ENCODE data around the gene RARRES2.

Gene RARRES2

DNA sequence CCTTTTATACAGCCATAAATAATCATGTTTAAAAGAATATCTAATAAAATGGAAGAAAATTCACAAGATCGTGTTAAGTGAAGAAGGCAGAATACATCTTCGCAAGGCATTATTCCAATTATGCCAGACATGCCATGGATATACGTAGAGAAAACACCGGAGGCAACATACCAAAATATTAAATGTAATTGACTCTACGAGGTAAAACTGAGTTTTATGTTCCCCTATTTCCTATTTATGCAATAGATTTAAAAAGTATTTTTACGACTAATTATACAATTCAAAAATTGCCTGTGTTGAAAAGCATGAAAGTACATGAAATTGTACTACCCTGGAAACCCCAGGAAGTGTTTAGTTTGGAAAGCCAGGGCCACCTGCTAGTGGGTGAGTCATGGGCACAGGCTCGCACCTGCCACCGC lies 26.3 kb upstream of the RARRES2 start:
- TF ChIP-seq, protein P1, sequence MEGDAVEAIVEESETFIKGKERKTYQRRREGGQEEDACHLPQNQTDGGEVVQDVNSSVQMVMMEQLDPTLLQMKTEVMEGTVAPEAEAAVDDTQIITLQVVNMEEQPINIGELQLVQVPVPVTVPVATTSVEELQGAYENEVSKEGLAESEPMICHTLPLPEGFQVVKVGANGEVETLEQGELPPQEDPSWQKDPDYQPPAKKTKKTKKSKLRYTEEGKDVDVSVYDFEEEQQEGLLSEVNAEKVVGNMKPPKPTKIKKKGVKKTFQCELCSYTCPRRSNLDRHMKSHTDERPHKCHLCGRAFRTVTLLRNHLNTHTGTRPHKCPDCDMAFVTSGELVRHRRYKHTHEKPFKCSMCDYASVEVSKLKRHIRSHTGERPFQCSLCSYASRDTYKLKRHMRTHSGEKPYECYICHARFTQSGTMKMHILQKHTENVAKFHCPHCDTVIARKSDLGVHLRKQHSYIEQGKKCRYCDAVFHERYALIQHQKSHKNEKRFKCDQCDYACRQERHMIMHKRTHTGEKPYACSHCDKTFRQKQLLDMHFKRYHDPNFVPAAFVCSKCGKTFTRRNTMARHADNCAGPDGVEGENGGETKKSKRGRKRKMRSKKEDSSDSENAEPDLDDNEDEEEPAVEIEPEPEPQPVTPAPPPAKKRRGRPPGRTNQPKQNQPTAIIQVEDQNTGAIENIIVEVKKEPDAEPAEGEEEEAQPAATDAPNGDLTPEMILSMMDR (IDR thresholded peaks at IDR 0.05; ENCODE audit: control insufficient read depth, extremely low read depth, insufficient read depth): no peak
- peak overlapping the region; percentile 80 for H3K4me3 ChIP-seq (ENCODE audit: low read depth, low read length)
- DNase-seq (ENCODE audit: low read depth): no peak

DNA sequence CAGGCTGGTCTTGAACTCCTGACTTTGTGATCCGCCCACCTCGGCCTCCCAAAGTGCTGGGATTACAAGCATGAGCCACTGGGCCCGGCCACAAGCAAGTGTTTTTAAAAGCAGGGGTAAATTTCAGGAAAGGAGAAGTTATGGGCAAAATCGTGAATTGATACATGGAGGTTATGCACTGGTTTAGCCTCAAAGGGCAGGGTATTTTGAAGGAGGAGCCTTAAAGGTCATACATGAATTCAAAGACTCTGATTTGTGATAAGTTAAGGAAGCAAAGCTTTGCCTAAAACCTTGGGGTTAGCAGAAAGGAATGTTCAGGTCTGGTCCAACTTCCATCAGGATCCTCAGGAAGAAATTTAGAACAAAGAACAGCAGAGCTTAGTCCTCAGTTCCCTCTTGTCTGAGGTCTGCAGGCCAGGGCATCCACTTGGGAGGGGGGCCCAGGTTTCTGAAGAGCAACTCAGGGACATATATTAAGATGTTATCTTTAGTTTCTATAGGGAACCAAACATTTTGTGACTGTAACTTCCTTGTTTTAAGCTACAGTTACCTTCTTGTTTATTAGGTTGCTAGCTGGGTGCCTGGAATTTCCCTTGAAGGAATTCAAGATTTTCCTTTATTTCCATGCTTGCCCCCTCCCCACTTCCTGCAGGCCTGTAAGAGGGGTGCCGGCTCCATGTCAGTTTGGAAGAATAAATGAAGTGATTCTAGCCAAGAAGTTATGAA lies 24.4 kb upstream of the RARRES2 start:
- no peak overlapping the region for H3K4me3 ChIP-seq (ENCODE audit: low read depth, low read length)
- TF ChIP-seq, protein P1 (IDR thresholded peaks at IDR 0.05; ENCODE audit: control insufficient read depth, extremely low read depth, insufficient read depth): no peak
- DNase-seq (ENCODE audit: low read depth): no peak

DNA sequence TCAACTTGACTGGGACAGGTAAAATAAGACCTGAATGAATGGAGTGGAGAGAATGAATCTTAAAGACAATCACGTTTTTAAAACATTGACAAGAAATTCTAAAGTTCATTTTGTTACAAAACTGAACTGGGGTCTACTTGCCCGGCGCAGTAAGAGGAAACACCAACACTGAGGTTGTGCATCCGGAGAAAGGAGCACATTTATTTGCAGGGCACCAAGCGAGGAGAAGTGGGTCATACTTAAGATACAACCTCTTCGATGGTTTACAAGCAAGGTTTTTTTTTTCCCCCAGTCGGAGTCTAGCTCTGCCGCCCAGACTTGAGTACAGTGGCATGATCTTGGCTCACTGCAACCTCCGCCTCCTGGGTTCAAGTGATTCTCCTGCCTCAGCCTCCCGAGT lies 23.8 kb upstream of the RARRES2 start:
- H3K4me3 ChIP-seq (ENCODE audit: low read depth, low read length): no peak overlapping the region
- no peak for DNase-seq (ENCODE audit: low read depth)
- TF ChIP-seq, protein P1 (IDR thresholded peaks at IDR 0.05; ENCODE audit: control insufficient read depth, extremely low read depth, insufficient read depth): no peak

DNA sequence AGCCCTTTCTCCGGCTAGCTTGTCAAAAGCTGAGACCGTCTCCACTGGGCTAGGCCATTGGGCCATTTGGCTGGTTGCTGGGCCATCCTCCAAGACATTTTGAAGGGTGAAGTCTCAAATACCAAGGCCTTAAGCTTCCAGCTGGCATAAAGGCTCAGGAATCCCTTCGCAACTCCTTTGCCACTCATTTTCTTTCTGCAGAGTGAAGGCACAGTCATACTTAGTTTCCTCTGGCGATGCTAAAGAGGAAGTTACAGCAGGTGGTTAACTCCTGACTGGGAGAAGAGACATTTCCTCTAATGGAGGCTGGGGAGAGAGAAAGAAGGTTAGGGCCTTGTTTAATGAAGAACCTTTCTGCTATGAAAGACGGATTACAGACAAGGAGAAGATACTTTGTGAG lies 22.4 kb upstream of the RARRES2 start:
- DNase-seq (ENCODE audit: low read depth): no peak
- TF ChIP-seq, protein P1 (IDR thresholded peaks at IDR 0.05; ENCODE audit: control insufficient read depth, extremely low read depth, insufficient read depth): no peak
- no peak overlapping the region for H3K4me3 ChIP-seq (ENCODE audit: low read depth, low read length)

DNA sequence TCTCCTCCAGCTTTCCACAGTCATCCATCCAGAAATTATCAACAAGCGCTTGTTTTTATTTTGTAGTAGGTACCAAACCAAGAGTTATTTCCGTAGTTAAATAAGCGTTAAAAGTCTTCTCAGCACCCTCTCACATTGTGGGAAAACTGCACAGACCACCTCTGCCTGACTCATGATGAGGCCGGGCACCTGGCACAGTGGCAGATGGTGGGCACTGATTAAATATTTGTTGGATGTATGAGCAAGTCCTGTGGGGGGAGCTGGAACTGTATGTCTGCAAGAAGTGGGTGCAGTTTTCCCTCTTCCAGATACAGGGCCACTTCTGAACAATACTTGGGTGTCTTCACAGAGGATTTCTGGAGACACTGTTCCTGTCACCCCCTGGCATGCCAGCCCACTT lies 21.9 kb upstream of the RARRES2 start:
- TF ChIP-seq, protein P1 (IDR thresholded peaks at IDR 0.05; ENCODE audit: control insufficient read depth, extremely low read depth, insufficient read depth): no peak
- no peak for DNase-seq (ENCODE audit: low read depth)
- H3K4me3 ChIP-seq (ENCODE audit: low read depth, low read length): no peak overlapping the region

DNA sequence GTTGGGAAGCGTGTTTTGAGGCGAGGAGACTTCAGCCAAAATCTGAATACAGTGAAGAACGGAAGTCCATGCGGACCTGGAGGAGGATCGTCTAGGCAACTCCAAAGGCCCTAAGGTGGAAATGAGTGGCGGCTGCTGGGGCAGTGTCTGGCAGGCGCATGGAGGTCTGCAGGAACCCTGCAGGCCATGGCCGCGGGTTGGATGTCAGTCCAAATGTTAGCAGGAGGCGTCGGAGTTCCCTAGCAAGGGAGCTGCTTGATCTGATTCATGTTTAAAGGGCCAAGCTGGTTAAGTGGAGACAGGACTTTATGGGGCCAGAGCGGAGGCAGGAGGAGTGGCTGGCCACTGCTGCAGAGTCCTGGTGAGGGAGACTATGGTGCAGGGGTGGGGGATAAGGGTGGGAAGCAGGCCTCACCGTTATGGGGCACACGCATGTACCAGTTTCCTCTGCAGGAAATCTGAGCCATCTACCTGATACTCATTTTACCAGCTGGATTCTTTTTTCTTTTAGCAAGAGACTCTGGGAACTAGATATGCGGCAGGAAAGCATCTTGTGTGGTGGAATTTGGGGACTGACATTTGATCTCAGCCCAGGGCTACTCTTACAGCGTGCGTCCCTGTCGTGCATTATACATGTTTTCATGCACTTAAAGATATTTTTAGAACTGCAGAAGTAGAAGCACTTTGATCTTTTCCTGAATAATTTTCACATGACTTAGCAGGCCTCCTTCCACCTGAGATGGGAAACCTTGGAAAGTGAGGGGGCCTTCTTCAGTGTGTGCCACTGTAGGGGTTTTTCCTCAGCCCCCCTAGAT lies 20.6 kb upstream of the RARRES2 start:
- no peak overlapping the region for H3K4me3 ChIP-seq (ENCODE audit: low read depth, low read length)
- TF ChIP-seq, protein P1 (IDR thresholded peaks at IDR 0.05; ENCODE audit: control insufficient read depth, extremely low read depth, insufficient read depth): no peak
- DNase-seq (ENCODE audit: low read depth): no peak

All from LNCaP clone FGC (cell line).